ENCODE data around the gene COX19.

The COX19 gene

GRCh38 chr7:990933-991728 is 15.8 kb upstream of the COX19 start:
- Mint-ChIP-seq H3K9me3 (no peaks in the 10 kb centered on the region), H3K4me3 (no peak overlapping the region), H3K4me1 (peaks cover 8% of the 10 kb centered on the region), H3K36me3 (no peaks in the 10 kb centered on the region), H3K27ac (no peak overlapping the region), H3K27me3 (peaks cover 7% of the 10 kb centered on the region)
- DNase-seq (ENCODE audit: low spot score in 2 of 2): no peak
- no peak for ATAC-seq (ENCODE audit: low read depth)

GRCh38 chr7:990352-990932 is 15.1 kb upstream of the COX19 start:
- no peaks in the 10 kb centered on the region for H3K9me3 Mint-ChIP-seq
- peaks cover 10% of the 10 kb centered on the region for H3K27me3 Mint-ChIP-seq
- H3K4me1 Mint-ChIP-seq: peaks cover 8% of the 10 kb centered on the region
- DNase-seq (ENCODE audit: low spot score in 2 of 2) (no peak), ATAC-seq (ENCODE audit: low read depth) (no peak)
- no peak overlapping the region for H3K27ac Mint-ChIP-seq
- H3K4me3 Mint-ChIP-seq: no peak overlapping the region
- H3K36me3 Mint-ChIP-seq: no peaks in the 10 kb centered on the region

- no peak for DNase-seq (ENCODE audit: low spot score in 2 of 2)
- no peak overlapping the region for H3K4me3 Mint-ChIP-seq
These were observed 13.7 kb upstream of the COX19 start for GRCh38 chr7:988963-989529.

GRCh38 chr7:988426-988911 is 13.1 kb upstream of the COX19 start:
- ATAC-seq (ENCODE audit: low read depth) (no peak), DNase-seq (ENCODE audit: low spot score in 2 of 2) (no peak)
- H3K27ac Mint-ChIP-seq: no peak overlapping the region
- H3K27me3 Mint-ChIP-seq: peaks cover 12% of the 10 kb centered on the region
- H3K36me3 Mint-ChIP-seq: no peaks in the 10 kb centered on the region
- no peak overlapping the region for H3K4me3 Mint-ChIP-seq
- H3K4me1 Mint-ChIP-seq: peaks cover 5% of the 10 kb centered on the region
- H3K9me3 Mint-ChIP-seq: no peaks in the 10 kb centered on the region

More at GRCh38 chr7:988963-989529, 13.7 kb upstream of the COX19 start:
- Mint-ChIP-seq H3K9me3 (no peaks in the 10 kb centered on the region), H3K27me3 (peaks cover 12% of the 10 kb centered on the region), H3K36me3 (no peaks in the 10 kb centered on the region), H3K4me1 (peaks cover 5% of the 10 kb centered on the region), H3K27ac (no peak overlapping the region)
- ATAC-seq (ENCODE audit: low read depth): no peak

- Mint-ChIP-seq H3K27ac (no peak overlapping the region), H3K27me3 (peaks cover 12% of the 10 kb centered on the region), H3K4me3 (no peak overlapping the region), H3K4me1 (peaks cover under 1% of the 10 kb centered on the region), H3K9me3 (no peaks in the 10 kb centered on the region), H3K36me3 (no peaks in the 10 kb centered on the region)
- ATAC-seq (ENCODE audit: low read depth) (no peak), DNase-seq (ENCODE audit: low spot score in 2 of 2) (no peak)
These were observed 12.6 kb upstream of the COX19 start for GRCh38 chr7:987909-988308.

GRCh38 chr7:986766-987751 is 11.7 kb upstream of the COX19 start:
- no peak for ATAC-seq (ENCODE audit: low read depth)
- Mint-ChIP-seq H3K27ac (no peak overlapping the region), H3K36me3 (no peaks in the 10 kb centered on the region), H3K4me3 (no peak overlapping the region), H3K4me1 (no peaks in the 10 kb centered on the region), H3K27me3 (peaks cover 12% of the 10 kb centered on the region), H3K9me3 (no peaks in the 10 kb centered on the region)
- DNase-seq (ENCODE audit: low spot score in 2 of 2): no peak

- no peak for DNase-seq (ENCODE audit: low spot score in 2 of 2)
- Mint-ChIP-seq H3K27me3 (peaks cover 12% of the 10 kb centered on the region), H3K36me3 (no peaks in the 10 kb centered on the region), H3K4me1 (no peaks in the 10 kb centered on the region), H3K27ac (no peak overlapping the region), H3K4me3 (no peak overlapping the region), H3K9me3 (no peaks in the 10 kb centered on the region)
- ATAC-seq (ENCODE audit: low read depth): no peak
These were observed 10.8 kb upstream of the COX19 start for GRCh38 chr7:985915-986741.

GRCh38 chr7:985127-985416 is 9.7 kb upstream of the COX19 start:
- Mint-ChIP-seq H3K27ac (no peak overlapping the region), H3K27me3 (peaks cover 12% of the 10 kb centered on the region), H3K9me3 (no peaks in the 10 kb centered on the region), H3K4me1 (peaks cover 3% of the 10 kb centered on the region), H3K36me3 (no peaks in the 10 kb centered on the region), H3K4me3 (no peak overlapping the region)
- DNase-seq (ENCODE audit: low spot score in 2 of 2): no peak
- no peak for ATAC-seq (ENCODE audit: low read depth)

- H3K4me1 Mint-ChIP-seq: peaks cover 3% of the 10 kb centered on the region
- peaks cover 10% of the 10 kb centered on the region for H3K27me3 Mint-ChIP-seq
- H3K27ac Mint-ChIP-seq: no peak overlapping the region
- no peaks in the 10 kb centered on the region for H3K9me3 Mint-ChIP-seq
- H3K4me3 Mint-ChIP-seq: no peak overlapping the region
- no peak for ATAC-seq (ENCODE audit: low read depth)
- no peak for DNase-seq (ENCODE audit: low spot score in 2 of 2)
- no peaks in the 10 kb centered on the region for H3K36me3 Mint-ChIP-seq
These were observed 9.2 kb upstream of the COX19 start for GRCh38 chr7:984361-985126.

GRCh38 chr7:983616-984071 is 8.3 kb upstream of the COX19 start:
- DNase-seq (ENCODE audit: low spot score in 2 of 2): no peak
- Mint-ChIP-seq H3K9me3 (no peaks in the 10 kb centered on the region), H3K27ac (no peak overlapping the region), H3K27me3 (peaks cover 10% of the 10 kb centered on the region), H3K36me3 (no peaks in the 10 kb centered on the region), H3K4me1 (peaks cover 3% of the 10 kb centered on the region), H3K4me3 (no peak overlapping the region)
- ATAC-seq (ENCODE audit: low read depth): no peak

GRCh38 chr7:983004-983615 is 7.8 kb upstream of the COX19 start, which contains the start of gene CYP2W1:
Gene CYP2W1, plus strand, starts transcription at chr7:983181. Its CDS starts 31 bp downstream, at chr7:983212.
- Mint-ChIP-seq H3K9me3 (no peaks in the 10 kb centered on the region), H3K36me3 (no peaks in the 10 kb centered on the region), H3K27me3 (peaks cover 10% of the 10 kb centered on the region), H3K27ac (no peak within 1 kb of the TSS), H3K4me3 (no peak within 1 kb of the TSS), H3K4me1 (peaks cover 3% of the 10 kb centered on the region)
- DNase-seq (ENCODE audit: low spot score in 2 of 2) (no peak), ATAC-seq (ENCODE audit: low read depth) (no peak)

GRCh38 chr7:982511-983003 is 7.2 kb upstream of the COX19 start:
- H3K27ac Mint-ChIP-seq: no peak overlapping the region
- no peaks in the 10 kb centered on the region for H3K9me3 Mint-ChIP-seq
- no peak for DNase-seq (ENCODE audit: low spot score in 2 of 2)
- ATAC-seq (ENCODE audit: low read depth): no peak
- no peaks in the 10 kb centered on the region for H3K36me3 Mint-ChIP-seq
- no peak overlapping the region for H3K4me3 Mint-ChIP-seq
- H3K4me1 Mint-ChIP-seq: peaks cover 3% of the 10 kb centered on the region
- H3K27me3 Mint-ChIP-seq: peaks cover 10% of the 10 kb centered on the region
